GM21526 (cell line): ENCODE data around the gene PLAAT3.
"Not testable (repeated sequence)": the region's sequence is repeated elsewhere in the genome, so short reads cannot be mapped to it uniquely, and the experiment has no call there.

Experiments
- ATAC-seq: cut with Tn5 transposase; IDR thresholded peaks from one replicate; pipeline ENCODE4 v1.9.1; 2021; ENCODE audit warnings: moderate library complexity; ENCODE audit not compliant: unreplicated experiment, low FRiP score

The PLAAT3 gene

GRCh38 chr11:63614136-63614671 is at the start of gene PLAAT3:
TSS of gene PLAAT3 (minus strand) at chr11:63614433. CDS start at chr11:63614014, 419 bp downstream.
- ATAC-seq, result no peak

GRCh38 chr11:63663809-63664208 is 49.6 kb upstream of the PLAAT3 start:
- no peak for ATAC-seq

DNA sequence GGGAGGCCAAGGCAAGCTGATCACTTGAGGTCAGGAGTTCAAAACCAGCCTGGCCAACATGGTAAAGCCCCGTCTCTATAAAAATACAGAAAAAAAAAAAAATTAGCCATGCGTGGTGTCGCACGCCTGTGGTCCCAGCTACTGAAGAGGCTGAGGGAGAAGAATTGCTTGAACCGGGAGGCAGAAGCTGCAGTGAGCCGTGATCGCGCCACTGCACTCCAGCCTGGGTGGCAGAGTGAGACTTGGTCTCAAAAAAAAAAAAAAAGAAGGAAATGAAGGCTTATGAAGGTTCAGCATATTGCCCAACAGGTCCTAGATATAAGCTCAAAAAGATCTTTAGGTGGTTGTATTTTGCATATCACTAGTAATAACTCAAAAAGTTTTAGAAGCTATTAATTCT is 46.7 kb upstream of the PLAAT3 start:
- no peak for ATAC-seq

GRCh38 chr11:63652671-63653070 is 38.4 kb upstream of the PLAAT3 start:
- no peak for ATAC-seq

DNA sequence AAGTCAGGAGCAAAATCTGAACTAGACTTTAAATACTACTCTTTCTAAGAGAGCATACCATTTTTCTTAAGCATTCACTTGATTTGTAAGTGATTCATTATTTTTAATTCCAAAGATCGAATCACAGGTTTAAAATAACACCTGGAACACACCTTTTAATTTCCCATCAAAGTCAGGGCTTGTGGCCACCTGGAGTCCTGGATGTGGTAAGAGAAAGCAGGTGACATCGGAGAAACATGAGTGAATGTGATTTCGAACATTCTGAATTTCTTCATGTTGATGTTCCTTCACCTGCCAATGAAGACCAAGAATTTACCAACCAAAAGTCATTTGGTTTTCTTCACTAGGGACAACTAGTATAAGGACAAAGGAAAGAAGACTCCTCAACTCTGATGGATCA is 29.0 kb upstream of the PLAAT3 start:
- ATAC-seq, result no peak

- ATAC-seq, result no peak
Measured at GRCh38 chr11:63641727-63642126, 27.5 kb upstream of the PLAAT3 start.

DNA sequence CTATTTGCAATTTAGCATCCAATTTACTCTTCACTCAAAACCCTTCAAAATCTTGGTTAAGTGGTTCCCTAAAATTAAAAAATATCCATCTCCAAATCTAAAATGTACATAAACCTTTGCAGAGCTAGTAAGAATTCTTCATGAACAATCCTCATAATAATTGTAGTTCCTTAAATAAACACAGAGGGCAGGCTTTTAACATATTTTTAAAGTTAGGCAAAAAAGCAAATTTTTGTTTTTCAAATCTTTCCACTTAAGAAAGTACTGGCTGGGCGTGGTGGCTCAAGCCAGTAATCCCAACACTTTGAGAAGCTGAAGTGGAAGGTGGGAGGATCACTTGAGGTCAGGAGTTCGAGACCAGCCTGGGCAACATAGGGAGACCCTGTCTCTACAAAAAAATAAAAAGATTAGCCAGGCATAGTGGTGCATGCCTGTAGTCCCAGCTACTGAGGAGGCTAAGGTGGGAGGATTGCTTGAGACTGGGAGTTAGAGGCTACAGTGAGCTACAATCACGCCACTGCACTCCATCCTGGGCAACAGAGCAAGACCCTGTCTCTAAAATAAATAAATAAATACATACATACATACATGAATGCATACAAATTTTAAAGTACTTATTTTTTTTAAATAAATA is 25.1 kb upstream of the PLAAT3 start:
- ATAC-seq, result no peak

DNA sequence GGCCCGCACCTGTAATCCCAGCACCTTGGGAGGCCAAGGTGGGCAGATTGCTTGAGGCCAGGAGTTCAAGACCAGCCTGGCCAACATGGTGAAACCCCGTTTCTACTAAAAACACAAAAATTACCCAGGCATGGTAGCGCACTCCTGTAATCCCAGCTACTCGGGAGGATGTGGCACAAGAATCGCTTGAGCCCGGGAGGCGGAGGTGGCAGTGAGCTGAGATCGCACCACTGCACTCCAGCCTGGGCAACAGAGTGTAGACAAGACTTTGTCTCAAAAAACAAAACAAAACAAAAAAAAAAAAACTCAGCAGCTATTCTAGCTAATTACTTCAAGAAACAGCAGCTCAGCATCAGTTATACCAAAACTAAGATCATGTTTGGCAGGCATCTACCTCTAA is 24.2 kb upstream of the PLAAT3 start:
- ATAC-seq, result not testable (repeated sequence)

- no peak for ATAC-seq
Measured at GRCh38 chr11:63635762-63636465, 21.7 kb upstream of the PLAAT3 start.

- ATAC-seq, result no peak
Measured at GRCh38 chr11:63629426-63629825, 15.2 kb upstream of the PLAAT3 start.

- ATAC-seq, result no peak
Measured at GRCh38 chr11:63623513-63624140, 9.4 kb upstream of the PLAAT3 start.

GRCh38 chr11:63622323-63622722 is 8.1 kb upstream of the PLAAT3 start:
- ATAC-seq, result no peak

DNA sequence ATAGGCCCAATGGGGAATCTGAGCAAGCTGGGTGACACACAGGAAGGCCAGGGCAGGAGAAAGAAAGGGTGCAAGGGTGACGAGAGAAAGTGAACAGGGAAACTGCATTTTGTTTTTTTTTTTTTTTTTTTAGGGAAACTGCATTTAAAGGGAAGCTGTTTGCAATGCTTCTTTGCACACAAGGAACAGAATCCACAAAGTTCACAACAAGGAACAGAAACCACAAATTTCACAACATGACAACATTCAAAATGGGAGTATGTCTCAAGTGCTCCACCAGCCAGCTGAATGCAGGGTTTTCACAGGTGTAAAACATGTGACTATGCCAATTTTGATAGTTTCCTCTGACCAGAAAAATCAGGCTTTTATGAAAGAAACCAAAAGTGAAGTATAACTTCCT is 6.8 kb upstream of the PLAAT3 start:
- no peak for ATAC-seq

- ATAC-seq, result no peak
Measured at GRCh38 chr11:63619967-63620366, 5.7 kb upstream of the PLAAT3 start.

DNA sequence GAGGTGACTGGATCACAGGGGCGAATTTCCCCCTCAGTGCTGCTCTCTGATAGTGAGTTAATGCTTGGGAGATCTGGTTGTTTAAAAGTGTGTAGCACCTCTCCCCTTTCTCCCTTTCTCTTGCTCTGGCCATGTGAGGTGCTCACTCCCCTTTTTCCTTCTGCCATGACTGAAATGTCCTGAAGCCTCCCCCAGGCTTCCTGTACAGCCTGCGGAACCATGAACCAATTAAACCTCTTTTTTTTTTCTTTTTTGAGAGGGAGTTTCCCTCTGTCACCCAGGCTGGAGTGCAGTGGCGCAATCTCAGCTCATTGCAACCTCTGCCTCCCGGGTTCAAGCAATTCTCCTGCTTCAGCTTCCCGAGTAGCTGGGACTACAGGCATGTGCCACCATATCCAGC is 3.5 kb upstream of the PLAAT3 start:
- ATAC-seq, result not testable (repeated sequence)

DNA sequence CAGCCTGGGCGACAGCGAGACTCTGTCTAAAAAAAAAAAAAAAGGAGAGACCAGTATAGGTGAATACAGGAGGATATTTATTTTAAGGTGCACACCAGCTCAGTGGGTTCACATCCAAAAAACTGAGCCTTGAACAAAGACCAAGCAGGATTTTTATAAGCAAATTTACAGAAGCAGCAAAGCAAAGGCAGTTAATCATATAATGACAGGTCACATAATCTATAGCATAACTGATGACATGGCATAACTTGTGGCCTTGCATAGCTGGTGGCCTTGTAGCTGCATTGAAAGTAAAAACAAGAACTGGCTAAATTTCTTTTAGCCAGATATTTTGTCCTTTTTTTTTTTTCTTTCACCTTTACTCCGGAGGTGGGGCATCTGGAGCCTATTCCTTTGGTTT is 2.7 kb upstream of the PLAAT3 start:
- ATAC-seq, result no peak

- ATAC-seq, result peak; percentile 55
Measured at GRCh38 chr11:63613517-63614135, 607 bp downstream of the PLAAT3 start.

DNA sequence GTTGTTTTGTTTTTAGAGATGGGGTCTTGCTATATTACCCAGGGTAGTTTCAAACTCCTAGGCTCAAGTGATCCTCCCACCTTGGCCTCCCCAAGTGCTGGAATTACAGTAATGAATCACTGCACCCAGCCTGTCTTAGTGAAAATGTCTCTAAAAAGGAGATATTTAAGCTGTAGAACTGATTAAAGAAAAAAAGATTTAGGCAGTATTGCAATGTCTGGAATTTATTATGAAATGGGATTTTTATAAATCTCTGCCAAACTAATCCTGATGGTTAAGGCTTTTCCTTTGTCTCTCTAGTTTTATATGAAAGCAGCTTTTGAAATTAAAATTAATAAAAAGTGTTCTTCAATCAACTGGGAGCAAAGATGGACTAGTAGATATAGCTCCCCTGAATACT is 2.1 kb downstream of the PLAAT3 start:
- no peak for ATAC-seq

- ATAC-seq, result no peak
Measured at GRCh38 chr11:63611395-63611747, 2.9 kb downstream of the PLAAT3 start.

GRCh38 chr11:63610604-63611394 is 3.4 kb downstream of the PLAAT3 start:
- ATAC-seq, result no peak
